Thyroid gland (tissue), 4 donors: Measurements from ENCODE around the gene PSMD6.

Experiments used
- POLR2A ChIP-seq, 2 donors: fragments of 450-650 bp; IDR thresholded peaks; one replicate each; pipeline ENCODE4 v1.6.1; 2017; ENCODE audit warnings: antibody characterized with exemption in 2 of 2, mild to moderate bottlenecking in 2 of 2, moderate library complexity in 1 of 2
- TF ChIP-seq, protein P1 (sequence below), 6 experiments: fragments of 200-600 bp in 3 of 6; fragments of 450-650 bp in 3 of 6; sonication (generic) in 3 of 6; IDR thresholded peaks; one replicate each; pipeline ENCODE4 v1.5.1; 2016 to 2019; ENCODE audit warnings: antibody characterized with exemption in 6 of 6, mild to moderate bottlenecking in 2 of 6, inconsistent platforms in 1 of 6, moderate library complexity in 1 of 6

- TF ChIP-seq, protein P1, sequence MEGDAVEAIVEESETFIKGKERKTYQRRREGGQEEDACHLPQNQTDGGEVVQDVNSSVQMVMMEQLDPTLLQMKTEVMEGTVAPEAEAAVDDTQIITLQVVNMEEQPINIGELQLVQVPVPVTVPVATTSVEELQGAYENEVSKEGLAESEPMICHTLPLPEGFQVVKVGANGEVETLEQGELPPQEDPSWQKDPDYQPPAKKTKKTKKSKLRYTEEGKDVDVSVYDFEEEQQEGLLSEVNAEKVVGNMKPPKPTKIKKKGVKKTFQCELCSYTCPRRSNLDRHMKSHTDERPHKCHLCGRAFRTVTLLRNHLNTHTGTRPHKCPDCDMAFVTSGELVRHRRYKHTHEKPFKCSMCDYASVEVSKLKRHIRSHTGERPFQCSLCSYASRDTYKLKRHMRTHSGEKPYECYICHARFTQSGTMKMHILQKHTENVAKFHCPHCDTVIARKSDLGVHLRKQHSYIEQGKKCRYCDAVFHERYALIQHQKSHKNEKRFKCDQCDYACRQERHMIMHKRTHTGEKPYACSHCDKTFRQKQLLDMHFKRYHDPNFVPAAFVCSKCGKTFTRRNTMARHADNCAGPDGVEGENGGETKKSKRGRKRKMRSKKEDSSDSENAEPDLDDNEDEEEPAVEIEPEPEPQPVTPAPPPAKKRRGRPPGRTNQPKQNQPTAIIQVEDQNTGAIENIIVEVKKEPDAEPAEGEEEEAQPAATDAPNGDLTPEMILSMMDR (IDR thresholded peaks at IDR 0.05): no peak
- TF ChIP-seq POLR2A (IDR thresholded peaks at IDR 0.05): no peak
Measured at GRCh38 chr3:63990733-63991132, 32.6 kb downstream of the PSMD6 start.
